Thoracic aorta (tissue), 2 donors: ENCODE results near the gene NAALADL2. TPM values are rescaled to one million over a fixed set of nuclear protein-coding genes. Genes with fewer than 3 reads are reported as not detected.

Source experiments
- ATAC-seq: fragments of 150-250 bp; one replicate; pipeline ENCODE4 v1.8.0; 2017; ENCODE audit warnings: low read depth; ENCODE audit not compliant: insufficient number of reproducible peaks, low FRiP score
- DNase-seq: peaks from one replicate; pipeline ENCODE4 v3.0.0-alpha.2; 2020; ENCODE audit warnings: low spot score
- H3K27ac ChIP-seq, 2 donors: fragments of 200-600 bp; sonication (generic); 1 replicate in 1 of 2; 2 replicates in 1 of 2; pipeline ENCODE4 v1.5.1; 2016; ENCODE audit warnings: mild to moderate bottlenecking in 2 of 2, moderate library complexity in 2 of 2
- H3K27me3 ChIP-seq: fragments of 200-600 bp; sonication (generic); replicated peaks from 2 replicates; pipeline ENCODE4 v1.6.0; 2016; ENCODE audit warnings: mild to moderate bottlenecking; ENCODE audit not compliant: insufficient read depth
- H3K36me3 ChIP-seq: fragments of 200-600 bp; sonication (generic); one replicate; pipeline ENCODE4 v1.5.1; 2016
- H3K4me1 ChIP-seq, 2 donors: fragments of 200-600 bp; sonication (generic); 1 replicate in 1 of 2; 2 replicates in 1 of 2; pipeline versions ENCODE4 v1.5.1 to v1.6.0; 2016; ENCODE audit warnings: low read depth in 2 of 2, mild to moderate bottlenecking in 1 of 2; ENCODE audit not compliant: control insufficient read depth in 1 of 2
- H3K4me3 ChIP-seq: fragments of 200-600 bp; sonication (generic); 2 replicates; pipeline ENCODE4 v1.5.1; 2016; ENCODE audit warnings: mild to moderate bottlenecking
- H3K9me3 ChIP-seq: fragments of 200-600 bp; sonication (generic); 2 replicates; pipeline ENCODE4 v1.5.1; 2016
- total RNA-seq, 2 donors: library from RNA; depleted of rRNA; stranded (reverse); fragments of >200 nt; gene quantifications; one replicate each; pipeline versions ENCODE4 v1.1.0 to v1.2.3, GENCODE V29; 2016
- TF ChIP-seq, protein P1 (sequence below): fragments of 200-600 bp; sonication (generic); IDR thresholded peaks from one replicate; pipeline ENCODE4 v1.5.1; 2019; ENCODE audit warnings: antibody characterized with exemption

Gene NAALADL2
- total RNA-seq, 2 donors from 2014 or later: 12.9 to 21.0 TPM

DNA sequence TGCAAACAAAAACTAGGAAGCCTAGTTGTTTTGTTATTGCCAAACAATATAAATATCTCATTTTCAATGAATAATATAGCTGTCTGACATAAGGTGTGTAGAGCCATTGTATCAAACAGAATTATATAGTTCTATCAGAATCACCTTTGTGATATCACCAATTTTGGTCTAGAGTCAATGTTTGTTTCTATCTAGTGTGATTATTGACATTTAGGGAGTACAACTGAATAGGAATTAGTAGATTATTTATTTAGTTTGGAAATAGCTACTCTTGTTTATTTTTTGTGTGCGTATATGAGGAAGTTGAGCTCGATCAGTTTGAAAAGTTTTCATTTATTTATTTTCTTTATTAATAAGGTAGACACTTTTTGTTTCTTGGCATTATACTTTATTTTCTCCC lies 389.7 kb downstream of the NAALADL2 start:
- DNase-seq: no peak
- Histone ChIP-seq H3K36me3 (no peaks in the 10 kb centered on the region), H3K27me3 (no peaks in the 10 kb centered on the region), H3K27ac (no peak overlapping the region), H3K4me3 (no peak overlapping the region), H3K9me3 (no peaks in the 10 kb centered on the region), H3K4me1 (no peaks in the 10 kb centered on the region)
- no peak for ATAC-seq
- TF ChIP-seq, protein P1, sequence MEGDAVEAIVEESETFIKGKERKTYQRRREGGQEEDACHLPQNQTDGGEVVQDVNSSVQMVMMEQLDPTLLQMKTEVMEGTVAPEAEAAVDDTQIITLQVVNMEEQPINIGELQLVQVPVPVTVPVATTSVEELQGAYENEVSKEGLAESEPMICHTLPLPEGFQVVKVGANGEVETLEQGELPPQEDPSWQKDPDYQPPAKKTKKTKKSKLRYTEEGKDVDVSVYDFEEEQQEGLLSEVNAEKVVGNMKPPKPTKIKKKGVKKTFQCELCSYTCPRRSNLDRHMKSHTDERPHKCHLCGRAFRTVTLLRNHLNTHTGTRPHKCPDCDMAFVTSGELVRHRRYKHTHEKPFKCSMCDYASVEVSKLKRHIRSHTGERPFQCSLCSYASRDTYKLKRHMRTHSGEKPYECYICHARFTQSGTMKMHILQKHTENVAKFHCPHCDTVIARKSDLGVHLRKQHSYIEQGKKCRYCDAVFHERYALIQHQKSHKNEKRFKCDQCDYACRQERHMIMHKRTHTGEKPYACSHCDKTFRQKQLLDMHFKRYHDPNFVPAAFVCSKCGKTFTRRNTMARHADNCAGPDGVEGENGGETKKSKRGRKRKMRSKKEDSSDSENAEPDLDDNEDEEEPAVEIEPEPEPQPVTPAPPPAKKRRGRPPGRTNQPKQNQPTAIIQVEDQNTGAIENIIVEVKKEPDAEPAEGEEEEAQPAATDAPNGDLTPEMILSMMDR: no peak

DNA sequence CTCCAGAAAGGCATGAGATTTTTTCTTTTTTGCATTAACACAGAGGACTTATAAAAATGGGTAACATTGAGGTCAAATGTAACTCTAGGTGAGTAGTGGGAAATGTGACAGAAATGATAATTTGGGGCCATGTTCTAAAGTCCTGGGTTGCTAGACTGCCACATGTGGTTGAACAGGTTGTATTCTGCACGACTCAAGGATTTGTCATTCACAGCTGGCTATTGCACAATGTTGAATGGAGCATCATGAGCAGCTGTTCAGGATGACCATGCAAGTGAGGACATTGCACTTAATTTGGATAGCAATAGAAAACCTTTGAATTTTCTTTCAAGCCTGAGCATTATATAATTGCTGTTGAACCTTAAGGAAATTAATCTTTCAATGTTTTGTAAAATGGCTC lies 396.6 kb downstream of the NAALADL2 start:
- H3K4me1 ChIP-seq: peaks cover 7 to 20% of the 10 kb centered on the region in 2 donors
- no peak for DNase-seq
- no peaks in the 10 kb centered on the region for H3K9me3 ChIP-seq
- TF ChIP-seq, protein P1: no peak
- ATAC-seq: no peak
- H3K27ac ChIP-seq: no peak overlapping the region
- H3K4me3 ChIP-seq: no peak overlapping the region
- H3K36me3 ChIP-seq: no peaks in the 10 kb centered on the region
- H3K27me3 ChIP-seq: no peaks in the 10 kb centered on the region

DNA sequence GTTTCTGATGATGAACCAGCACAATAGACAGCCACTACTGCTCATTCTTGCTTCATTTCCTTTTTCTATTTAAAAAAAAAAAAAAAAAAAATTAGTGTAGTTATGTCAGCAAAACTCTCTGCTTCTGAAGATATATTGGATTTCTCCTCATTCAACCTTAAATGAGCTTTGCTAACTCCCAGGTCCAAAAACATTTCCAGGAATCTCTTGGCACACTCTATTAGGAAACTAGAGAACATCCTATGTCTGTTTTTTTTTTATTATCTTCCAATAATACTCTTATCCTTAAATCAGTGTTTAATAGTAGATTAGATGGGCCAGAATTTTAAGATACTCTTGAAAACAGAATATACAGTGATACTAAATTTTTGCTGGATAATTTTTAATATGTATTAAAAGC lies 398.0 kb downstream of the NAALADL2 start:
- DNase-seq (no peak), ATAC-seq (no peak)
- no peaks in the 10 kb centered on the region for H3K27me3 ChIP-seq
- TF ChIP-seq, protein P1: no peak
- no peak overlapping the region for H3K4me3 ChIP-seq
- H3K27ac ChIP-seq: no peak overlapping the region
- no peaks in the 10 kb centered on the region for H3K36me3 ChIP-seq
- peaks cover 10 to 27% of the 10 kb centered on the region in 2 donors for H3K4me1 ChIP-seq
- H3K9me3 ChIP-seq: no peaks in the 10 kb centered on the region

DNA sequence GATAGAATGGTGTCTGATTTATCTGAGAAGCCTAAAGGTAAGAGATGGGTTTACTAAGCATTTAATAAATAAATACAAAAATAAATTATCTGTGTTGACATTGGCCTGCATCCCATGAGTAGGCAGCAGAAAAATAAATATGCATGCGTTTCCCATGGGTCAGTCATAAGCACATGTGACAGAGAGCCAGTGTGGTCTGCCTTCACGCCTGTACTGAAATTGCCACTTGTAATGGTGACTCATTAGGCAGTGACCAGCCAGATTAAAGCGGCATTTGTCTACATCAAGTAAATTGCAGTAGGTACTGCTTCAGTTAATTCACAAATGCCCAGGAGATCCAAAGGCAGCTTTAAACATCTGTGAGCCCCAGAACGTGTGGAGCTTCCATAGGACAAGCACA lies 399.6 kb downstream of the NAALADL2 start:
- Histone ChIP-seq H3K27me3 (no peaks in the 10 kb centered on the region), H3K27ac (no peak overlapping the region), H3K4me1 (peaks cover 10 to 33% of the 10 kb centered on the region in 2 donors), H3K9me3 (no peaks in the 10 kb centered on the region), H3K36me3 (no peaks in the 10 kb centered on the region), H3K4me3 (no peak overlapping the region)
- TF ChIP-seq, protein P1: no peak
- DNase-seq (no peak), ATAC-seq (no peak)

DNA sequence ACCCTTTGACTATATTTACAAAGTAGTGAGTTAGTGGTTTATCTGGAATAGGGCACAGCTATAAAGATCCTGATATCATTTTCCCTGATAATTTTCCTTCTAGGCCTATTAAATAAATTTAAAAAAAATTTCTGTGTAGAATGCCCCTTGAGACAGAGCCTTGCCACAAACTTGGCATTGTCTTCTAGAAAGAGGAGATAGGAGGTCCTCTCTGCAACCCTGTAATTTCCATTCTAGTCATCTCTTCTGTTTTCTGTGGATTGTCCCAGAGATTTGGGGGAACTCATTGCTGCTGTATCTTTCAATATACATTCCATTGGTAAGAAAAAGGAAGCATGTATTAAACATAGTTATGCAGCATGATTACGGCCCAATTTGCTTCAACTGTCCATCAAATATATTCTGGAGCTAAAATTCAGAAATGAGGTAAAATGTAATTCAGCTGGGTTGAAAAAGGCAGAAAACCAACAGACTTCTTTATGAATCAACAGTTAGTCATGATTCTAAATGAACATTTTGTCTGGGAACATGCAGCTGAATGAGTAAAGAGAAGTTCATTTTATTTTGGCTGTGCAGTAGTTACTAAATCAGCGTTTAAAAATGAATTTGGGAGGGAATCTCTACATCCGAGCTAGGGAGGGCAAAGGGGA lies 401.1 kb downstream of the NAALADL2 start:
- peak; percentile 42 for ATAC-seq
- Histone ChIP-seq H3K27ac (peak overlapping the region; percentile 13 to 57), H3K4me3 (peak overlapping the region; percentile 5), H3K9me3 (no peaks in the 10 kb centered on the region), H3K36me3 (no peaks in the 10 kb centered on the region), H3K4me1 (peaks cover 10 to 33% of the 10 kb centered on the region in 2 donors), H3K27me3 (no peaks in the 10 kb centered on the region)
- TF ChIP-seq, protein P1: no peak
- DNase-seq: no peak
